Adrenal gland (tissue), 12 donors: ENCODE data around the gene RHOC. TPM values are rescaled to one million over a fixed set of nuclear protein-coding genes. Genes with fewer than 3 reads are reported as not detected.

Source experiments
- DNase-seq, 7 donors: peaks; one replicate each; pipeline ENCODE4 v3.0.0-alpha.2; 2019 to 2020
- H3K27ac ChIP-seq, 5 donors: fragments of 200-600 bp; sonication (generic) in 4 of 5; 1 replicate in 3 of 5; 2 replicates in 2 of 5; pipeline versions ENCODE4 v1.5.1 to v1.8.0; 2016 to 2020; ENCODE audit warnings: mild to moderate bottlenecking in 1 of 5
- H3K27me3 ChIP-seq: fragments of 200-600 bp; 2 replicates; pipeline ENCODE4 v1.8.0; 2021
- H3K36me3 ChIP-seq, 2 donors: fragments of 200-600 bp; replicated peaks in 1 of 2; 1 replicate in 1 of 2; 2 replicates in 1 of 2; pipeline versions ENCODE4 v1.5.1 to v1.8.0; 2018 to 2022
- H3K4me1 ChIP-seq, 2 donors: fragments of 200-600 bp; replicated peaks in 1 of 2; 1 replicate in 1 of 2; 2 replicates in 1 of 2; pipeline versions ENCODE4 v1.5.1 to v1.8.0; 2018 to 2021
- H3K4me3 ChIP-seq, 4 donors: fragments of 200-600 bp; sonication (generic) in 3 of 4; one replicate each; pipeline ENCODE4 v1.5.1; 2016 to 2018
- H3K9me3 ChIP-seq, 3 donors: fragments of 200-600 bp; sonication (generic) in 1 of 3; replicated peaks in 1 of 3; 1 replicate in 2 of 3; 2 replicates in 1 of 3; pipeline versions ENCODE4 v1.5.1 to v1.8.0; 2016 to 2021
- CTCF ChIP-seq, 6 experiments: fragments of 450-650 bp in 4 of 6; fragments of 200-600 bp in 2 of 6; sonication (generic) in 1 of 6; IDR thresholded peaks; 1 replicate in 5 of 6; 2 replicates in 1 of 6; pipeline versions ENCODE4 v1.5.1 to v1.8.0; 2016 to 2021; ENCODE audit warnings: antibody characterized with exemption in 6 of 6, mild to moderate bottlenecking in 2 of 6, moderate library complexity in 1 of 6
- POLR2A ChIP-seq, 2 donors: fragments of 450-650 bp; IDR thresholded peaks; one replicate each; pipeline ENCODE4 v1.6.1; 2017; ENCODE audit warnings: antibody characterized with exemption in 2 of 2, mild to moderate bottlenecking in 2 of 2, moderate library complexity in 1 of 2
- WGBS, 4 donors: extraction: QIAGEN DNeasy Blood & Tissue Kit in 2 of 4; methylation state at CpG; one replicate each; pipeline versions ENCODE4 v1.1.5 to v1.1.7; 2013 to 2017; 5-methylcytosine and 5-hydroxymethylcytosine counted together
- intact Hi-C, 2 donors: fragments of 100-400 bp; cut with DNase I; formaldehyde crosslinking; loops; one replicate each; pipeline versions ENCODE4 v1.14.1 to v1.15.0; 2022 to 2023
- polyA plus RNA-seq, 3 donors: library from polyadenylated mRNA; stranded (reverse); fragments of 200-250 nt in 2 of 3; fragments of 350-450 nt in 1 of 3; fragmentation: Illumina TruSeq in 1 of 3; extraction: RNeasy Lipid Tissue Mini Kit (QIAGEN cat#74804) in 1 of 3; gene quantifications; one replicate each; pipeline ENCODE4 v1.2.3, GENCODE V29; 2013 to 2014
- total RNA-seq, 9 donors: library from RNA; depleted of rRNA in 4 of 9; stranded (reverse); fragments of >200 nt in 4 of 9; fragments of 120-200 nt in 1 of 9; fragmentation: NEBNext Ultra II Directional in 1 of 9; extraction: Animal tissue kit (Norgen Biotek cat#: 25700) in 1 of 9; gene quantifications; one replicate each; pipeline versions ENCODE4 v1.1.0 to v1.2.4, GENCODE V29; 2013 to 2023
- donor health status: healthy with polysubstance abuse.
- donor health status: Bipolar disorder and iron deficiency.
- donor health status: DM: yes; HTN: yes; CAD: no.
- donor health status: DM: no; HTN: no; CAD: no.
- donor health status: DM: no; HTN: no; CAD: no.
- donor health status: DM: yes; HTN: yes; CAD: no.

The RHOC gene
- total and polyA plus RNA-seq, 12 donors = 186 to 374 (median 237) TPM

DNA sequence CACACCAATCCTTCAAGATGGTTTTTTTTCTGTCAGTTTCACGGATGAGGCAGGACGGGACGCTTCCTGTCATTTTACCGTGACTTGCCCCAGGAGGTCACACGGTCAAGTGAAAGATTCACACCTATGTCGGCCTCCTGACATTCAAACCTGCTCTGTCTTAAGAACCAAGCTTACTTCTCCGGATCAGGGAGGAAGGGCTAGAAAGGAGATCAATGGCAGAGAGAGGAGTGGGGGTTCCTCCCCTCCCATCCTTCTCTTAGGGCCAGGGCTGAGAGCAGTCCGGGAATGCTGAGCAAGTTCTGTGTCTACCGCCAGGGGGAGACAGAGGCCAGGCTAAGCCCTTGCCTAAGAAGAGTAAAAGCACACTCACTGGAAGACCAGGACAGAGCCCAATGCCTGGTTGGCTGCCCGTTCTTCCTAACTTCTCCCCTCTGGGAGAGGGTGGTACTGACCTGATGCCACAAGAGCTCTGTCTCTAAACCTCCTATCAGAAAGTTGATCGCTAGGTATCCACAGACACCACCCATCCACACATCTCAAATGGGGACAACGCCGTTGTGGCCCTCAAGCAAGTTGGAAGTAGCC, 9.3 kb upstream of the RHOC start:
- Histone ChIP-seq H3K4me3 (peak overlapping the region in 2 of 4 donors; percentile 34 to 68), H3K27ac (peak overlapping the region in 2 of 5 donors; percentile 49 to 70), H3K9me3 (no peaks in the 10 kb centered on the region), H3K27me3 (no peaks in the 10 kb centered on the region), H3K36me3 (no peaks in the 10 kb centered on the region), H3K4me1 (peaks cover 19 to 24% of the 10 kb centered on the region in 2 donors)
- TF ChIP-seq CTCF (IDR thresholded peaks at IDR 0.05) (peak; percentile 88 to 98 (median 97)), POLR2A (IDR thresholded peaks at IDR 0.05) (no peak)
- 1 to 17% (median 16%) methylated on average over 11 to 13 of the region's 13 CpGs for WGBS, 4 donors
- DNase-seq = peak; percentile 87 to 96 (median 89)
- intact Hi-C loops = loop anchor here in 1 of 2 donors (10.0 kb wide), 1 partner anchor 329 kb away; no protein-coding TSS in a partner anchor

GRCh38 chr1:112715264-112716053, 8.5 kb upstream of the RHOC start, which contains the start of gene PPM1J:
TSS of gene PPM1J (minus strand) at chr1:112715332. CDS start at chr1:112715301, 31 bp downstream.
- 0 to 1% (median 0%) methylated on average over 14 to 51 of the region's 51 CpGs for WGBS, 4 donors
- DNase-seq = peak; percentile 97 to 99 (median 99)
- intact Hi-C loops = loop anchor here in 1 of 2 donors (10.0 kb wide), 1 partner anchor 329 kb away; no protein-coding TSS in a partner anchor

GRCh38 chr1:112714313-112715263, 7.7 kb upstream of the RHOC start:
- no peaks in the 10 kb centered on the region for H3K36me3 ChIP-seq
- H3K4me1 ChIP-seq = peaks cover 19 to 24% of the 10 kb centered on the region in 2 donors
- H3K4me3 ChIP-seq = peak overlapping the region in 2 of 4 donors; percentile 34 to 68
- TF ChIP-seq CTCF (IDR thresholded peaks at IDR 0.05) = no peak
- no peak for TF ChIP-seq POLR2A (IDR thresholded peaks at IDR 0.05)
- H3K27me3 ChIP-seq = no peaks in the 10 kb centered on the region
- WGBS, 4 donors = 2 to 6% (median 2%) methylated on average over 30 to 86 of the region's 86 CpGs
- DNase-seq = peak in 2 of 7 donors; percentile 39 to 62
- peak overlapping the region in 1 of 5 donors; percentile 49 for H3K27ac ChIP-seq
- H3K9me3 ChIP-seq = no peaks in the 10 kb centered on the region
- intact Hi-C loops = loop anchor here in 1 of 2 donors (5.0 to 10.0 kb wide), 3 partner anchors 97 to 330 kb away; partner anchors contain the start of genes CAPZA1 and ST7L

More at GRCh38 chr1:112715264-112716053, 8.5 kb upstream of the RHOC start, which contains the start of gene PPM1J:
- H3K4me1 ChIP-seq = peaks cover 19 to 24% of the 10 kb centered on the region in 2 donors
- H3K27me3 ChIP-seq = no peaks in the 10 kb centered on the region
- TF ChIP-seq CTCF (IDR thresholded peaks at IDR 0.05) (peak in 1 of 6 experiments; percentile 4), POLR2A (IDR thresholded peaks at IDR 0.05) (peak; percentile 44 to 61)
- peak within 1 kb of the TSS in 3 of 5 donors; percentile 35 to 70 (median 49) for H3K27ac ChIP-seq
- peak within 1 kb of the TSS in 2 of 4 donors; percentile 34 to 68 for H3K4me3 ChIP-seq
- no peaks in the 10 kb centered on the region for H3K9me3 ChIP-seq
- H3K36me3 ChIP-seq = no peaks in the 10 kb centered on the region
